ENCODE results near the gene WFDC8.

Gene WFDC8

DNA sequence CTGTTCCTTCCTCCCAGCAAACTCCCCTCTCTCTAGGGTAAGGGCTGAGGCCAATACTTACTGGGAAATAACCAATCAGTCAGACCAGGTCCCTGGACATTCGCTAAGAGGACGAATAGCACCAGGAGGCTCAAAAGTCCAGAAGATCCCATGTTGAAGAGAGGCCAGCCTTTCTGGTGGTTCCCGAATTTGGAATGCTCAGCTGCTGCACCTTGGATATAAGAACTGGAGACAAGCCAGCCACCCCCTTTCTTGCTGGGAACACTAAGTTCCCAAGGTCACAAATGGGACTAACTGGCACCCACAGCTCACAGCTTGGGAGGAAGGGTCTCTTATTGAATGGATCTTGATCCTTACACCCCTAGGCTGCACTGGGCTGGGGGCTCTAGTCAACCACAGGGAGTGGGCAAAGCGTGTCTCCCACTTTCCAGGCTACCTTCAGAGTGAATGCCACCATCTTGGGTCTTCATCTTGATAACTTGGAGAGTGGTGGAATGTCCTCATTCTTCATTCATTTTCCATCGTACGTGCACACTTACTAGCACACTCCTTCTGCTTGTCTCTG is 31.8 kb downstream of the WFDC8 start, which contains the start of gene EPPIN:
Gene EPPIN, minus strand, starts transcription at position 196 of the 565 bp plus-strand sequence. Its CDS starts 44 bp downstream, at position 152.
- no peak for DNase-seq (ENCODE audit: low spot score)

DNA sequence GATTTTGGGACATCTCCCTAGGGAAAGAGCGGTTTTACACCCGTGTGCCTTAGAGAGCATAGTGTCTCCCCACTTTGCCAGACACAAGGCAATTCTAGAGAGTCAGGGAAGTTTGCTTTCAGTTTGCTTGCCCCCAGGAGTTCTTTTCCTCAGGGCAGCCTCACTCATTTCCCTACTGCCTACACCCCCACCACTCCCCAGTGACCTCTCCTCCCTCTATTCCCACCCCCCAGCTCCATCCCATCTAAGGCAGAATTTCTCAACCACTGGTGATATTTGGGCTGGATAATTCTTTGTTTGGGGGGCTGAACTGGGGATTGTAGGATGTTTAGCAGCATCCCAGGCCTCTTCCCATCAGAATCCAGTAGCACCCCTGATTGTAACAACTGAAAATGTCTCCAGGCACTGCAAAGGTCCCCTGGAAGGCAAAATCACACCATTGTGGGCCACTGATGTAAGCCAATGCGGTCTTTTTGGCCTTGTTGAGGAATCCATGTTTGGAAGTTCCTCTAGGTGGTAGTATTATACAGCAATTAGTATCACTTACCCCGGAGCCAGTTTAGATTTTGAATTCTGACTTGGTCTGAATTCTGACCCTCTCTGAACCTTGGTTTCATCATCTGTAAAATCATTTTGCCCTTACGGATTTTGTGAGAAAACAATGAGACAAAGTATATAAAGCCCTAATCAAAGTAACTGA is 33.2 kb downstream of the WFDC8 start:
- DNase-seq (ENCODE audit: low spot score): peak; percentile 62

DNA sequence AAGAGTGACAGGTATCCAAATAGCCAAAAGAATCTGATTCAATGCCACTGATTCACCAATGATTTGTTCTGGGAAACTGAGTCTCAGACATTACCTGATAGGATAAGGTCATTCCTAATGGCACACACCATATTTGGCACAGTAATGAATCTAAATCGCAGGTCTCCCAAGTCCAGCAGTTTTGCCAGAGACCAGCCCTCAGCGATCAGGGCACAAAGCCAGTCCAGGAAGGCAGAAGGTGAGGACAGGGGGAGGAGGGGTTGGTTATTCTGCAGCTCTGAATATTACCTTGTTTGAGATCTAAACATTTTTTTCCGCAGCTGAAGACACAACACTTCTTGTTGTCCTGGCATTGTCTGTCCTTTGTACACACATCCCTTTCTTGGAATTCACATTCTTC is 33.7 kb downstream of the WFDC8 start:
- no peak for DNase-seq (ENCODE audit: low spot score)

DNA sequence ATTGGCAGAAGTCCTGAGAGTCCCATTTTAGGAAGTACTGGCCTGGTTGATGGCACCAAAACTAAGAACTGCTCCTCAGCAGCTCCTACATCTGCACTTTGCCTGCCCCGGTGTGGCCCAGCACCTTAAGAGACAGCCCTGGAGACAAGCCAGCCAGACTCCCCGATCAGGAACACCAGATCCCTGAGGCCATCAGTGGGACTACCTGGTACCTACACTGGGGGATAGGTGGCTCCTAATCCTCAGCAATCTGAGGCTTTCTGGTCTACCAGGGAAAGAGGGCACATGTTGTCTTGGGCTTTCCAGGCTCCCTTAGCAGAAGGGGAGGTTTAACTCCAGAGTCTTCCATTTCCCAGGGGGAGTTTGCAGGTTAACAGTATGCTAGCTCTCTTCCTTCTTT is 39.7 kb downstream of the WFDC8 start, which contains the start of gene WFDC6:
Gene WFDC6, minus strand, starts transcription at position 101 of the 400 bp plus-strand sequence. Its CDS starts 75 bp downstream, at position 26.
- DNase-seq (ENCODE audit: low spot score): no peak

DNA sequence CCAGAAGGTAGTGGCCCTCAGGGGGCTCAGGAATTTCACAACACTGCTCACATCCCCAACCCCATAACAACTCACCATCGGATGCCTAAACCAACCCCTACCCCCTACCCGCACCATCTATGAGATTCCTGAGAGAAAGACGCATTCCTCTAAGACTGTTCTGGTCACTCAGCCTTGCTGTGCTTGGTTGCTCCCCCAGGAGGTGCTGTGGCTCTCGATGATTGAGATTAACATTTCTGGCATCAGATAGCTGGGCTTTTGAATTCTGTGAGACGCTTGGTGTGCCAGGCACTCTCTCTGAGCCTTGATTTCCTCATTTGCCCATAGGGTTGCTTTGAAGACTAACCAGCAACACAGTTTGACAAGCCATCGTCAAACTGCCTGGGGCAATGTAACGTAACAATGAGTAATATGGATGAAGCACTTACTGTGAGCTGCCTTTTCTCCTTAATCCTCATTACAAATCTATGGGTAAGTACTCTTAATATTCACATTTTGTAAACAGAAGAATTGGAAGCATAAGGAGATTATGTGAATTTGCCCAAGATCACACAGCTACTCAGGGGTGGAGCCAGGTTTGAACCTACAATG is 40.8 kb downstream of the WFDC8 start:
- no peak for DNase-seq (ENCODE audit: low spot score)

DNA sequence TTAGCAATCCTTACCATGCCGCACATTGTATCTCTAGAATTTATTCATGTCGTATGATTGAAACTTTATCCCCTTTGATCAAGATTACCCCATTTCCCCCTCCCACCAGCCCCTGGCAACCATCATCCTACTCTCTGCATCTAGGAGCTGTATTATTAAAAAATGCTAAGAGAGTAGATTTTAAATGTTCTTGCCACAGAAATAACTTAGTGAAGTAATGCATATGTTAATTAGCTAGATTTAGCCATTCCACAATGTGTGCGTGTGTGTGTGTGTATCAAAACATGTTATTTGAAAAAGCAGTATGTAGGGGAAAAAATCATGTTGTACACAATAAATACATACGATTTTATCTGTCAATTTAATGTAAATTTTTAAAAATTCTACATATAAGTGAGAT is 51.8 kb downstream of the WFDC8 start:
- no peak for DNase-seq (ENCODE audit: low spot score)

DNA sequence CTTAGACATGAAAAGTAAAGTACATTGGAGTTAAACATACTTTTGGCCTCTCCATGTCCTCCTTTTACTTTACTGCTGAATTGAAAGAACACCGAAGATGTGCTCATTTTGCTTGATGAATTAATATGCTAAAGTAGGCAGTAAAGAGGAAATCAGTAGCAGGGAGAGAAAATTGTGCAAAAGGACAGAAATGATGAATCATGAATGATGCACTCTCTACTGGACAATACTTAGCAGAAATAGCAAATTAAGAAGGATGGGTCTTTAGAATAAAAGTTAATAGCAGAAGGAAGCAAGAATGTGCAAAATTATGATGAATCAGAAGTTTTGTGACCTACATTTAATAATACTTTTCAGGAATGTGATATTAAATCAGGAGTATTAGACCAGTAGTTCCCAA is 55.3 kb downstream of the WFDC8 start:
- DNase-seq (ENCODE audit: low spot score): no peak

DNA sequence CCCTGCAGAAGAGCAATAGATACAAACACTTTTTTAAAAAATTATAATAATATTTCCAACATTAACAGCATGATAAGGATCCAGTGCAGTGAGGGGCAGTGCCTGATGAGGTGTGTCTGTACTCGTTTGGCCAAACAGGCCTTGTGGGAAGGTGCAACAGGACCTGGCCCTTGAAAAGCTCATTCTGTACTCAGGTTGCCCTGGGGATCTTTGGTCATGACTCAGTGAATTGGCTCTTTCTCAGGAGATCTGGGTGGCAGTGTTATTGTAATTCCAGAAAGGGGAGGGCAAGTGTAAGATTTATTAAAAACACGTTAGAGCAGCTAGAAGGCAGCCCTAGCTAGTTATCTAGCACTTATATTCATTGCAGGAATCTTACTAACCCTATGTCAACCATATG is 60.8 kb downstream of the WFDC8 start:
- no peak for DNase-seq (ENCODE audit: low spot score)

DNA sequence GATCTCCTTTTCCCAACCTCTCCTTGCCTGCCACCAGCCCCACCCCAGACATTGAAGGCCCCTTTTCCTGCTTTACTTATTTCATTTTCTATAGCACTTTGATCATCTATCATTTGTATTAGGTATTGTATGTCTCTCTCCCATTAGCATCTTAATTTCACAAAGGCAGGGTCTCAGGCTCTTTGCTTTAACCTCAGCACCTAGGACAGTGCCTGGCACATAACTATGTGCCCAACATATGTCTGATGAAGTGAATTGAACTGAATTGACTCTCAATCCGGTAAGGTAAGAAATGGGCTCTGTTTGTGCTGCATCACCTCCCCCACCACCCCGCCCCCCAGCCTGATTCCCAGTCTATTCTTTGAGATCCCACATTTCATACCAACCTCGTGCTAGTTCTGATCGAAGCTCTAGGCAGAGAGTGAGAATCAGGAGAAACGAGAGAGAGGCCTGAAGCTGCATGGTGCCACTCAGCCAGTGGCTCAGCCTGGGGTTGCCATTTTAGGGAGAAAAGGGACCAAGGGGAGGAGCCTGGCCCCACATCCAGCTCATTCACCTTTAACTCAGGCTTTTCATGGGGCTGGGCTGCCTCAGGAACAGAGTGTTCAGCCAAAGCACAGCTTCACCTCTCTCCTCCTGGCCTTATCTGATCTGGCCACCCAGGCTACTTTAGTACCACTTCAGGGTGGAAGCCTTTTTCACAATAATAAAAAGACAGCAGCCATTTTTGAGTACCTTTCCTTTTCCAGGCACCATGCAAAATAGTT is 63.8 kb downstream of the WFDC8 start, which contains the start of gene SPINT3:
Gene SPINT3, minus strand, starts transcription at position 476 of the 767 bp plus-strand sequence. Its CDS starts 14 bp downstream, at position 462.
- no peak for DNase-seq (ENCODE audit: low spot score)

DNA sequence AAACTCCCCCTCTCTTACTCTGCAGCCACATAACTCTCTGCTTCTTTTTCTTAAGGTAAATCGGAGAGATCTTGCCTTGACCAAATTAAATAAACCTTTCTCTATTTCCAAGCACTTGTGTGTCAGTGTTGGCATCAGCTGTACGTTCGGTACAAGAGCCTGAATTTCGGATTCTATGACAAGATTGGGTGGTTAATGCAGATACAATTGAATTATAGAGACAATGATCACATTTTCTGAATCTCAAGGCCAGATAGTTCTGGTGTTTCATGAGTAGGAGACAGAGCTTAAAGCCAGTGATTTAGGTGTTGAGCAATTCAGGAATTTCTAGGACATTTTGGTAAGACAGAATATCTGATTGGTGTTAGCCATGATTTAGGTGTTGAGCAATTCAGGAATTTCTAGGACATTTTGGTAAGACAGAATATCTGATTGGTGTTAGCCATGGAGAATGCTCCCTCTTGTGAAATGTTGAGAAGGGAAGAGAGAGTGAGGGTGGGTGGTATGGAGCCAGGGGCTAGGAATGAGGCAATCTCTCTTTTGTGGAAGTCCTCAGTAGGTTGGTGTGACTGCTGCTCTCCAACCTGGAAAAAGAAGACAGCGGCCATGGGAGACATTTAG is 68.7 kb downstream of the WFDC8 start:
- no peak for DNase-seq (ENCODE audit: low spot score)

DNA sequence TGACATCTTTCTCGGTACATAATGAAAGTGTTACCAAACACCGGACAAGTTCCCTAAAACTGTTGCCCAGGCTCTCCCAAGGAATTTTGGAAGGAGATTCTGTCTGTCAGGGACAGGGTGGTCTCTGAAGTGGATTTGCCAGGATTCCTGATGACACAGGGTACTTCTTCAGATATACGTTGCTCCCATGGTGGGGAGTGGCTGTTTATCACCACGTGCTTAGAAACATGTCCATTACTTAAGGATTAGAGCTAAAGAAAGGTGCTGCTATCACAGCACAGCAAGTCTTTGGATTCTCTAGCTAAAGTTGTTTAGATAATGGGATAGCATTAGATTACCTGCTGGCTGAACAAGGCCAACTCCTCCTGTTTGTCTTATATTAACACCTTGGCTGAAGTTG is 70.0 kb downstream of the WFDC8 start:
- DNase-seq (ENCODE audit: low spot score): no peak

DNA sequence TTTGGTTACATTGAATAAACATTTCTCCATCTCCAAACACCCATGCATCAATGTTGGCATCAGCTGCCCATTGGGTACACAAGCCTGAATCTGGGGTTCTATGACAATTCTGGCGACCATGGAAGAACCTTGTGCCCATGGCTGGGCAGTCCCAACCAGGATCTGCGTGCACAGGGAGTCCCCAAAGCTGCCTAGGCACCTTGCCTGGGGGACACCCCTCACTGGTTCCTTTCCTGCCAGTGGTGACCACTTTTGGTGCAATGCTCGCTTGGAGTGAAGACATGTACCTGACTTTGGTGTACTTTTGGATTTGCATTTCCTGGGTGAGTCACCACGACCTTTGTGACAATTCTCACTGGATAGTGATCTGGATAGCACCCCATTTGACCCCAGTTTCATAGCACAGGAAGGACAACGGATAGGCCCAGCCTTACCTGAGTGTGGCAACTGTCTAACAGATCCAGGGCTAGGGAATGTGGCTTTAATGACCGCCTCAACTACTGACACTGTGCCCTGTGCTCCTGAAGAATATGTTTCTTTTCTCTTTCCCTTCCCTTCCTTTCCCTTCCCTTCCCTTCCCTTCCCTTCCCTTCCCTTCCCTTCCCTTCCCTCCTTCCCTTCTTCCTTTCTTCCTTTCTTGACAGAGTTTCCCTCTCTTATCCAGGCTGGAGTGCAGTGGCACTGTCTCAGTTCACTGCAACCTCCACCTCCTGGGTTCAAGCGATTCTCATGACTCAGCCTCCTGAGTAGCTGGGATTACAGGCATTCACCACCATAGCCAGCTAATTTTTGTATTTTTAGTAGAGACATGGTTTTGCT is 70.8 kb downstream of the WFDC8 start:
- no peak for DNase-seq (ENCODE audit: low spot score)

DNA sequence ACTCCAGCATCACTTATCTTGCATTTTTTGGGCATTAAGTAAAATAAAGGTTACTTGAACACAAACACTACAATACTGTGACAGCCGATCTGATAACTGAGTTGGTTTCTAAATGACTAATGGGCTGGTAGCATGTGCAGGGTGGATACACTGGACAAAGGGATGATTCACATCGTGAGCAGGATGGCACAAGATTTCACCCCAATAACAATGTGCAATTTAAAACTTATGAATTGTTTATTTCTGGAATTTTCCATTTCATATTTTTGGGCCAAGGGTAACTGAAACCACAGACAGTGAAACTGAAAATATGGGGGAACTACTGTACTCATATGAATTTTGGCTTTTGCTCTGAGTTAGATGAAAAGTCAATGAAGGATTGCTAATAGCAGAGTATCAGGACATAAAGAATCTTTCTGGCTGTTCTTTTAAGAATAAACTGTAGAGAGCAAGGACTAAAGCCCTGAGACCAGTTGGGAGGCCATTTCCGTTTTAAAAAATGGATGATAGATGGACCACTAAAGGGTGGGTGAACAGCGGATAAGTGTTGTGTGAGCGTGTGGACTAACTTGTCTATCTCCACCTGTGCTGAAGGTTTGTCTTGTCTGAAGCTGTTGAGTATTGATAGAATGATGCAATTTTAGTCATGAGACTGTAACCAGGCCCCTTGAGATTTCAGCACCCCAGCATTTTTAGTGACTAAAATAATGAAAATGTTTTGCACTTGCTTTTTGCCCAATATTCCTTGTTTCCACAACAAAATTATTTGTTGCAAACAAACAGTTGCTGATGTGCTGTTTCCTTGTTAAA is 71.9 kb downstream of the WFDC8 start:
- DNase-seq (ENCODE audit: low spot score): no peak

DNA sequence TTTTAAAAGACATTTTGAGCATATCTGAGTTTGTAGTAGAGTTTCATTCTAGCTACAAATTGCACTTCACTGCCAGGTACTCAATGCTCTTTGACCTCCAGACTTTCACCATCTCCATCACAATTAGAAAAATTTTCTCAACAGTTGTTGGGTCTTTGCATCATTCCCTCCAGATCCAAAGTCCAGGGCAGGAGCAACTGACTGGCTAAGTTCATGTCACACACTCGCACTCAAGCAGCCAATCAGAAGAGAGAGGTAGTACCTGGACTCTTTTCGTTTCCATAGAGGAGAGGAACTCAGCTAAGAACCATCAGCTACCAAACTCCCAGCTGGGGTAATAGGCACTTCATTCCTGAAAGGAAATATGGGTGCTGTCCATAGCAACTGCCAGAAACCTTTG is 72.7 kb downstream of the WFDC8 start:
- DNase-seq (ENCODE audit: low spot score): no peak

DNA sequence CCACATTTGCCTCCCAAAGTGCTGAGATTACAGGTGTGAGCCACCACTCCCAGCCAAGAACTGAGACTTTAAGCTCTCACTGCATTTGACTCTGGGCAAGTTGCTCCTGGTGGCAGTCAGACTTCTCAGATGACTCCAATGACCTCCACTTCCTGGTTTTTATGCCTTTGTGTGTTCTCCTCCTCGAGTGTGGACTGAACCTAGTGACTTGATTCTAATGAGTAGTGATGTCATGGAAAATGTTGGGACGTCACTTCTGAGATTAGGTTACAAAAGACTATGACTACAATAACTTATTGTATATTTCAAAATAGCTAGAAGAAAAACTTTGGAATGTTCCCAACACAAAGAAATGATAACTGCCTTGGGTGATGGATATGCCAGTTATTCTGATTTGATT is 75.7 kb downstream of the WFDC8 start:
- no peak for DNase-seq (ENCODE audit: low spot score)

DNA sequence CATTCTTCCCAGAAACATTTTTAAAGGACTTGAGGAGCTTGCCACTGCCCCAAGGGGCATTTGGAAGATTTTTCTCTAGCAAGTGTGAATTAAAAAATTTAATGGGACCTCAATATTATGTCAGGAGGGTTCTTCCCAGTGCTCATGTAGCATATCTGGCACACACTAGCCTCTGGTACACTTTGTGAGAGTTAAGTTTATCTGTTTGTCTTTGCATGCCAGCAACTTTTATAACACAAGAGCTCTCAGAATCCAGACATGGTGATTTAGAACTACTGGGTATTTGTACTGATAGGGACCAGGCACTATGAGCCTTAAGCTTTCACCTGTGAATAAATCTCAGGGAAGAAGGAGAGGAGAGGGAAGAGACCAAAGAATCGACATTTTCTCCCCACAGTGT is 76.5 kb downstream of the WFDC8 start:
- no peak for DNase-seq (ENCODE audit: low spot score)
